Progenitor cell of endocrine pancreas (in vitro differentiated cells): ENCODE results near the gene NPHP4. TPM values are rescaled to one million over a fixed set of nuclear protein-coding genes. Genes with fewer than 3 reads are reported as not detected.

Experiments
- DNase-seq: peaks from one replicate; pipeline ENCODE4 v3.0.0; 2021; ENCODE audit warnings: low spot score; ENCODE audit not compliant: unreplicated experiment
- H3K27ac Mint-ChIP-seq: 2 replicates; pipeline ENCODE4 v1.8.0; 2021; ENCODE audit warnings: mild to moderate bottlenecking, moderate library complexity, mixed read lengths
- H3K27me3 Mint-ChIP-seq: 2 replicates; pipeline ENCODE4 v1.8.0; 2021; ENCODE audit warnings: mixed read lengths
- H3K36me3 Mint-ChIP-seq: 2 replicates; pipeline ENCODE4 v1.8.0; 2022; ENCODE audit warnings: mixed read lengths; ENCODE audit not compliant: insufficient read depth
- H3K4me1 Mint-ChIP-seq: 2 replicates; pipeline ENCODE4 v1.8.0; 2021; ENCODE audit warnings: low read depth, mixed read lengths
- H3K4me3 Mint-ChIP-seq: 2 replicates; pipeline ENCODE4 v1.8.0; 2021; ENCODE audit warnings: low read depth, mild to moderate bottlenecking, moderate library complexity, mixed read lengths
- H3K9me3 Mint-ChIP-seq: 2 replicates; pipeline ENCODE4 v1.8.0; 2021; ENCODE audit warnings: low read depth, mixed read lengths
- total RNA-seq: library from RNA; stranded (reverse); gene quantifications from 2 replicates; pipeline ENCODE4 v1.2.1, GENCODE V29; 2021
- TF ChIP-seq, protein P1 (sequence below): fragments of 200-600 bp; sonication (generic); IDR thresholded peaks from one replicate; pipeline ENCODE4 v1.5.0; 2021; ENCODE audit warnings: antibody characterized with exemption, mild to moderate bottlenecking; ENCODE audit not compliant: unreplicated experiment

The NPHP4 gene
- total RNA-seq, 1 donor from 2014 or later = 29.9 TPM

DNA sequence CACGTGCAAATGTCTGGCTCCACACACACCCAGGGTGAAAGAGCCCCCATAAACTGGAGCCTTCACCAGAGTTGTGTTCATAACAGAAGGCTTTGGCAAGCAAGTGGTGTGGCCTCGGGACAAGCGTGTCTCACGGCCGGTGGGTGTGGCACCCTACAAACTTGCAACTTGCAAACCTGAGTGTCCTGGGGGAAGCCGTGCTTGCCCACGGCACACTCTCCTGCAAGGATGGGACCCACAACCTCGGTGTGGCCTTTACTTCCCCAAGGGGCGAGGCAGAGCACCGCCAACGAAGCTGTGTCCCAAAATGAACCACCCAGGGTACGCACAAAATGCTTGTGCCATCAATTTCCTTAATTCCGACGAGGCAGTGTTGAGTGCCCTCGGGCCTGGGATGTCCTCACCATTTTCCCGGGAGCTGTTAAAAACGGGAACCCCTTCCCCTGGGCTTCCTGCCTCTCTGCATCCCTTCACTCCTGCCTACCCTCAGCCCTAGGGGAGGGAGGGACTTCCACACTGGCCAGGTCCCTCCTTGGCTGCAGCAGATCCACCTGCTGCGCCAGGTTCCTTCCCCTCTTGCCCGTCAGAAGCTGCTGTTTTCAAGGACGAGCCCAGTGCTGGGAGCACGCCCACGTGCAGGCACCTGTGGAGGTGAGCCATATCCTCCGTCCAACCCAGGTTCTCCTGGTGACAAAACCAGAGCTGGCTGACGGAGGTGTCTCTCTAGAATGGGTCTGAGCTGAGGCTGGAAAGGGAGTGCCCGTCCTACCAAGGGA, 111.4 kb downstream of the NPHP4 start:
- H3K4me3 Mint-ChIP-seq = no peak overlapping the region
- no peaks in the 10 kb centered on the region for H3K4me1 Mint-ChIP-seq
- no peaks in the 10 kb centered on the region for H3K9me3 Mint-ChIP-seq
- no peaks in the 10 kb centered on the region for H3K27me3 Mint-ChIP-seq
- TF ChIP-seq, protein P1, sequence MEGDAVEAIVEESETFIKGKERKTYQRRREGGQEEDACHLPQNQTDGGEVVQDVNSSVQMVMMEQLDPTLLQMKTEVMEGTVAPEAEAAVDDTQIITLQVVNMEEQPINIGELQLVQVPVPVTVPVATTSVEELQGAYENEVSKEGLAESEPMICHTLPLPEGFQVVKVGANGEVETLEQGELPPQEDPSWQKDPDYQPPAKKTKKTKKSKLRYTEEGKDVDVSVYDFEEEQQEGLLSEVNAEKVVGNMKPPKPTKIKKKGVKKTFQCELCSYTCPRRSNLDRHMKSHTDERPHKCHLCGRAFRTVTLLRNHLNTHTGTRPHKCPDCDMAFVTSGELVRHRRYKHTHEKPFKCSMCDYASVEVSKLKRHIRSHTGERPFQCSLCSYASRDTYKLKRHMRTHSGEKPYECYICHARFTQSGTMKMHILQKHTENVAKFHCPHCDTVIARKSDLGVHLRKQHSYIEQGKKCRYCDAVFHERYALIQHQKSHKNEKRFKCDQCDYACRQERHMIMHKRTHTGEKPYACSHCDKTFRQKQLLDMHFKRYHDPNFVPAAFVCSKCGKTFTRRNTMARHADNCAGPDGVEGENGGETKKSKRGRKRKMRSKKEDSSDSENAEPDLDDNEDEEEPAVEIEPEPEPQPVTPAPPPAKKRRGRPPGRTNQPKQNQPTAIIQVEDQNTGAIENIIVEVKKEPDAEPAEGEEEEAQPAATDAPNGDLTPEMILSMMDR = no peak
- no peak for DNase-seq
- H3K27ac Mint-ChIP-seq = no peak overlapping the region
- peaks cover 14% of the 10 kb centered on the region for H3K36me3 Mint-ChIP-seq

DNA sequence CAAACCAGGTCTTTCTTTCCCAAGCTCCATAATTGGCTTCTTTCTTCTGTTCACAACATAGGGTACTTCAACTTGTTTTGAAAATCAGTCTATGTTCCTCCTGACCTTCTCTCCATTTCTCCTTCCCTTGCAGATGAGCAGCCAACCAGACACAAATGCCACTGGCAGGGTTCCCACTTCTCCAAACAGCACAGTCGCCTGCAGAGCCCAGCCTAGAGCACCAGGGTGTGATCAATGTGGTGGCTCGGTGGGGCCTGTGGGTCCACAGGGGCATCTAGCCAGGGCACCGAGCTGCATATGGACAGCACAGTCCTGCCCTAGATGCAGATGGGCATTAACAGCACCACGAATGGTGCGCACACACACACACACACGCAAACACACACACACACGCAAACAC, 112.8 kb downstream of the NPHP4 start:
- no peak for DNase-seq
- Mint-ChIP-seq H3K9me3 (no peaks in the 10 kb centered on the region), H3K4me3 (no peak overlapping the region), H3K27me3 (no peaks in the 10 kb centered on the region), H3K4me1 (no peaks in the 10 kb centered on the region), H3K27ac (no peak overlapping the region), H3K36me3 (peaks cover 13% of the 10 kb centered on the region)
- TF ChIP-seq, protein P1 = no peak

DNA sequence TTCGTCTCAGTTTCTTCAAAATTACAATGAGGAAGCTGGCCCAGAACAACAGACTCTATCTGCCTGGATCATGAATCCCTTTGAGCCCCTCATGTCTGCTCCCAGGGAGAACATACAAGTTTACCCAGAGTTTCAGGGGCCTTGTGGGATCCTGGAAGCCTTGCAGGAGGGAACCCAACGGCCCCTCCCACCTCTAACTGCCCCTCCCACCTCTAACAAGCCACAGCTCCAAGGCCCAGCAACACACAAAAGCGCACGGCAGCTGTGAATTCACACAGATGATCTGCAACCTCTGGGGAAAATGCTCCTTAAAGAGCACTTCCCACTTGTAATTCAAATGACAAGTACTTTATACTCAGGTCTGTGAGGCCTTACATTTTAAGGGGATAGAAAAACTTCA, 113.3 kb downstream of the NPHP4 start:
- H3K27ac Mint-ChIP-seq = no peak overlapping the region
- H3K9me3 Mint-ChIP-seq = no peaks in the 10 kb centered on the region
- H3K36me3 Mint-ChIP-seq = peaks cover 13% of the 10 kb centered on the region
- no peaks in the 10 kb centered on the region for H3K4me1 Mint-ChIP-seq
- no peak overlapping the region for H3K4me3 Mint-ChIP-seq
- TF ChIP-seq, protein P1 = no peak
- DNase-seq = no peak
- no peaks in the 10 kb centered on the region for H3K27me3 Mint-ChIP-seq

DNA sequence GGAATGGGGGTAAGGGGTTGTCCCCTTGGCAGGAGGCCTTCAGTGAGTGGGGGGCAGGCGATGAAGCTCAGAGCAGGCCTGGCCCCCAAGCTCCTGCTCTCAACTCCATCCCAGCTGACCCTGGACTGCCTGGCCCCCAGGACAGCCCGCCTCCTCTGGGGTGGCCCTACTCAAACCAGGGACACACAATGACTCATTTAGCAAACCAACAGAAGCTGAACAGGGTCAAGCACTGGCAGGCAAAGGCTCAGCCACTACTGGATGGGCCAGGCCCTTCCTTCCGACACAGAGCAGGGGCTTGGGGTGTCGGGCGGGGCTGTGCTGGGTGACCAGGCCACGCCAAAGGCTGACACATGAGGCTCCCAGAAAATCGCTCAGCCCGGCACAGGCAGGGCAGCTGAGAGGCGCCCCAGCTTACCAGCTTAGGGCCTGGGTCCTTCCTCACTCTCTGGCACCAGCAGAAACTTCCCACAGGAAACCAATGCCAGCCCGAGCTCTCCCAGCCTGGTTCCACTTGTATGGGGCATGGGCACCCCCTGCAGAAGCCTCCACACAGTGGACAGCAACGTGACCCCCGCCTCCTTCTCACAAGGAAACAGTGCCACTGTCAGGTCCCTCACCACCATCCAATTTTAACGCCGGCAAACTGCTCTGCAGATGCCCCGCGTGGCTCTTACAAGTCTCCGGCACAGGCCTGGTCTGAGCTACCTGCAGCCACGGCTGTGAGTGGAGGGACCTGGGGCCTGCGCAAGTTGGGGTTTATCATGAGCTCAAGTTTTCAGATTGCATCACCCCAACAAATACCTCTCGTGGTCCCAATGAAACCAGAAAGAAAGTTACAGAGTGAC, 114.3 kb downstream of the NPHP4 start:
- no peak for DNase-seq
- H3K36me3 Mint-ChIP-seq = peaks cover 13% of the 10 kb centered on the region
- H3K4me1 Mint-ChIP-seq = no peaks in the 10 kb centered on the region
- H3K4me3 Mint-ChIP-seq = no peak overlapping the region
- H3K9me3 Mint-ChIP-seq = no peaks in the 10 kb centered on the region
- TF ChIP-seq, protein P1 = no peak
- no peak overlapping the region for H3K27ac Mint-ChIP-seq
- H3K27me3 Mint-ChIP-seq = no peaks in the 10 kb centered on the region

DNA sequence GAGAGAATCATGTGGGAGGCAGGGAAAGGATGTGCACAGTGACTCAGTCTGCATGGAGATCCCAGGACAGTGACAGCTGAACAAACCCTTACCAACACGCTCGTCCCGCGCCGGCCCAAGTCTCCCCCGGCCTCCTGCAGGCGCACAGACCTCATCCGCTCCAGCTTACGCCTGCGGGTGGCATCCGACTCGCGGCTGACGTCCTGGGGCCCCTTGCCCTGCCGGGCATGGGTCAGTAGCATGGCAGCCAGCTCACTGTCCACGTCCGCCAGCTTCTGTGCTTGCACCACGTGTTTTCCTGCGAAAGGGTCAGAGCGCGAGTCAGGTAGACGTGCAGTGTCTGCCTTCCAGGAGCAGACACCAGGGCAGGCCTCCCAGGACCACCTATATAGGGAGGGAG, 115.2 kb downstream of the NPHP4 start:
- H3K27ac Mint-ChIP-seq = no peak overlapping the region
- no peak for DNase-seq

More for the DNA sequence above, 115.2 kb downstream of the NPHP4 start:
- no peak overlapping the region for H3K4me3 Mint-ChIP-seq
- H3K4me1 Mint-ChIP-seq = no peaks in the 10 kb centered on the region
- TF ChIP-seq, protein P1 = no peak
- no peaks in the 10 kb centered on the region for H3K27me3 Mint-ChIP-seq
- H3K36me3 Mint-ChIP-seq = peaks cover 15% of the 10 kb centered on the region
- no peaks in the 10 kb centered on the region for H3K9me3 Mint-ChIP-seq
